GM21825 (cell line): ENCODE data around the gene FILIP1L.

ENCODE experiments used
- ATAC-seq: cut with Tn5 transposase; IDR thresholded peaks from one replicate; pipeline ENCODE4 v1.9.1; 2021; ENCODE audit warnings: mild to moderate bottlenecking, moderate library complexity; ENCODE audit not compliant: unreplicated experiment

The FILIP1L gene

DNA sequence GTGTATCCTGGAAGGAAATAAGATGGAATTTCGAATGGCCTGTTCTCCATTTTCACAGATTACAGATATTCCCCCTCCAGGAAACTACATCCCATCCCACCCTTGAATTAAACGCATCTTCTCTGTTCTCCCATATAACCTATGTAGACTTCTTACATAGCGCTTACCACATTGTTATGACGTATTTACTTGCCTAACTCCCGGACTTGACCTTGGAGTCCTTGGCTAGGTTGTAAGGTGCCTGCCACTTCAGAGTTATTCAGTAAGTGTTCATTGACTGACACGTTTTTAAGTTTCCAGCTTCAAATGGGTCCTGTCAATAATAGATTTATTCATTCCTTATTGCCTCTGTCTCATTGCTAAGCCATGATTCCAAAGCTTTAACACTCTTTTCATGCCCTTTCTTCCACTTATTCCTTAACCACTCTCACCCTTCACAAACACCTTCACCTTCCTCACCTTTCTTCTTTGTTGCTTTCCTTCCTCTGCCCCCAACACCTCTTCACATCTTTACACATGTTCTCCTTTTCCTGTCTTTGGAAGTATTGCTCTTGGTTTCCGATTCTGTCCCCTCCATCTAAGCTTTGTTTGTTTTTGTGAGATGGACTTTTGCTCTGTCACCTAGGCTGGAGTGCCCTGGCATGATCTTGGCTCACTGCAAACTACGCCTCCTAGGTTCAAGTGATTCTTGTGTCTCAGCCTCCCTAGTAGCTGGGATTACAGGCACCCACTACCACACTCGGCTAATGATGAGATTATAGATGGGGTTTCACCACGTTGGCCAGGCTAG is 158.3 kb downstream of the FILIP1L start:
- ATAC-seq: no peak

DNA sequence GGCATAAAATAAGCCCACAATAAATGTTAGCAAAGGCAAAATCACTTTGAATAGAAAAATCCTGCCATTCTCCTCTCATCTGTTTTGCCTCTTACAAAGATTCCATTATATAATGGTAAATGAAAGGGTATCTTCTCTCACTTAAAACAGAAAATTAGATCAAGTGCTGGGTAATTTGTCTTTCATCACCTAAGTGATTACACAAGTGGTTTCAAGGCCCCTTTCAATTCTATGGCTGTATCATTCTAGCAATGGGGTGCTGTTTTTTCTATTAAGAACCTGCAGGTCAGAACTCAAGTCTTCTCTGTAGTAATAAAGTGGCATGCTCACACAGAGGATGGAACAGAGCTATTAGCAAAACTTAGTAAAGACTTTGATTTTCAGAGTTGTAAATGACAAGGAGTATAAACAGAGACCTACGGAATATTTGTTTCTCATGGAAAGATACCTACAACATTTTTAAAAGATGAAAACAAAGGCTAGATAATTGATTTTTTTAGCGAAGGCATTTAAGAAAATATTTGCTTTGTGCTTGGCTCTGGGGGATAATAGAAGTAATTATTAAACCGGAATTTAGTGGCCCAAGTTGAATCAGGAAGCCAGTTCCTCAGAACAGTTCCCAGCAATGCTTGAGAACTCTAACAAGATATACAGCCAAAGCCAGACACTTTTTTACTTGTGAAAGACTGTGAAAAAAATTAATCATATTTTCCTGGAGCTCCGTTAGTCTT is 159.2 kb downstream of the FILIP1L start:
- no peak for ATAC-seq

DNA sequence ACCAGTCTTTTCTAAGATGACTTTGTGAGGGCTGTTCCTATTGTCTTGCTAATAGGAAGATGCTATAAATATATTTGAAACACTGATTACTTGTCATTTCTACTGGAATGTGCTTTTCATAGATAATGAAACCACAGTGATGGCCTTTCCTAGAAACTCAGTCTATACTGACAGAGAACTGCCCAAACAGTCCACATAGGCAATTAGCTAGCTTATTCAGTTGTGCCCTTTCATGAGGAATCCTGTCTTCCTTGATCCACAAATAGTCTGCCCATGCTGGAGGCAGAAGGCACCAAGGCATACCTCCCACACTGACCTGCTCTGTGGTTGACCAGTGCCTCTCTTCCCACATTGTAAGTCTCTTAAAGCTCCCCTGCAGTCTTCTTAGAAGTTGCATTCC is 160.7 kb downstream of the FILIP1L start:
- no peak for ATAC-seq

DNA sequence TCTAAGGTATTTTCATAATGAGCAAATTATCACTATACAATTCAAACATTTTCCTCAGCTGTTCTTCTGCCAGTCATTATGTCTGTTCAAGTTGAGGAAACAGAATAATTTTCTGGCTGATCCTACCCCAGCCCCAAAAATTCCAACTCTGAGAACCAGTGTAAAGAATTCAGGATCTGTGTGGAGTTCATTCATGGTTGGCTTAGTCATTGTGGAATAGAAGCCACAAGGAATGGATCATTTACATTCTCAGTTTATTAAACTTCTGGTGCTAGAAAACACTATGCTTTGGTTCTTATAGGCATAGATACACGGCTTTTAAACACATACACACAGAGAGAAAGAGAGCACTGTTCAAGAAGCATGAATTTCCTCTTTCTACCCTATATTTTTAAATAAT is 162.0 kb downstream of the FILIP1L start:
- ATAC-seq: no peak

DNA sequence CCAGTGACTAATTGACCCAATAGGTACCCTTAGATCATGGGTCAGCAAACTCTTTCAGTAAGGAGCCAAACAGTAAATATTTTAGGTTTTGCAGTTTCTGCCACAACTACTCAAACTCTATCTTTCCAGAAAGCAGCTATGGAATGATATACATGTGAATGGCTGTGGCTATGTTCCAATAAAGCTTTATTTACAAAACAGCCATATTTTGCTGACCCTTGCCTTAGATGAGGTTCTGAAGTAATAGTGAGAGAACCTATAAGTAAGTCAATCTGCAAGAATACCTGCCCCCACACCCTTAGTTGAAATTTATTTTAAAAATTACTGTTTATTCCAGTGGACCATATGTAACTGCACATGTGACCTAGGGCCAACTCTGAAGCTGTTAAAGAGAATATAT is 162.6 kb downstream of the FILIP1L start:
- no peak for ATAC-seq

DNA sequence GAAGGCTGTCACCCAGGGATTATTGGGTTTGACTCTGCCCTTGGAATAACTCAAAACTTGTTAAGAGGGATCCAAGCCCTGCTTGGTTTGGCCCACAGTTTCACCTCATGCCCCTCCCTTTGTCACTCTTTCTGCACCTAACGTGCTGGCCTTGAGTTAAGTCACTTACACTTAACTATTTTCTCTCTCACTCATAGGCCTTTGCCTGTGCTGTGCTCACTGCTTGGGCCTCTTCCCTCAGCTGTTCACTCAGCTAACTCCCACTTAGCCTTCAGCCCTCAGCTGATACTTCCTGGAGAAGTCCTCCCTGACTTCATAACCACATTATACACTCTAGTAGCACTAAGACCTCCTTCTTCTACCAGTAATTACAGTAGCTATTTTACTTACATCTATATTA is 163.4 kb downstream of the FILIP1L start:
- no peak for ATAC-seq

DNA sequence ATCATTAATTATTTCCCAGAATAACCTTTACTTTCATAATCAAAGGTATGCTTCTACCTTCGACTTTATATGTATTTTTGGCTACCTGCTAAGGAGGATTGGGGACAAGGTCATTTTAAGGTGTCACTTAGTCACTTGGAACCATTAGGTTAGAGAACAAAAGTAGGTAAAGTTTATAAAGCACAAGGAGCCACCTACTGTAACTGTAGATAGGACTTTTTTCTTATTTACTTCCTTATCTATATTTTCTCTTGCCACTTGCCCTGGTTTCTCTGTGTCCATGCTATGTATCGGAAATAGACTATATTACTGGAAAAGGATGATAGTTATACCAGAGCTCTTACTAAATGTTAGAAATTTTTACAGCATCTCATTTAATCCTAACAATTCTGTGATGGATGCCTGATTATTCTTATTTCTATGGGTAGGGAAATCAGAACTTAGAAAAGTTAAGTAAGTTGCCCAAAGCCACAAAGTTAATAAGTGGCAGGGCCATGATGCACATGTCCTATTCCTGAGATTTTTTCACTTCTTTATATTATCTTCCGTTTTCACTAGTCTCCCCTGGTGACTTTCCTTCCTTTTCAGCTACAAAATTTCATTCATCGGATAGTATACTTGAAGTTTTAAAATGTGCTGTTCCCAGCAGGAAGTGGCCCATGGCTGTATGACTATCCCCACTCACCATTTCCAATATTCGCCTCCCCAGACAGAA is 164.2 kb downstream of the FILIP1L start:
- no peak for ATAC-seq

DNA sequence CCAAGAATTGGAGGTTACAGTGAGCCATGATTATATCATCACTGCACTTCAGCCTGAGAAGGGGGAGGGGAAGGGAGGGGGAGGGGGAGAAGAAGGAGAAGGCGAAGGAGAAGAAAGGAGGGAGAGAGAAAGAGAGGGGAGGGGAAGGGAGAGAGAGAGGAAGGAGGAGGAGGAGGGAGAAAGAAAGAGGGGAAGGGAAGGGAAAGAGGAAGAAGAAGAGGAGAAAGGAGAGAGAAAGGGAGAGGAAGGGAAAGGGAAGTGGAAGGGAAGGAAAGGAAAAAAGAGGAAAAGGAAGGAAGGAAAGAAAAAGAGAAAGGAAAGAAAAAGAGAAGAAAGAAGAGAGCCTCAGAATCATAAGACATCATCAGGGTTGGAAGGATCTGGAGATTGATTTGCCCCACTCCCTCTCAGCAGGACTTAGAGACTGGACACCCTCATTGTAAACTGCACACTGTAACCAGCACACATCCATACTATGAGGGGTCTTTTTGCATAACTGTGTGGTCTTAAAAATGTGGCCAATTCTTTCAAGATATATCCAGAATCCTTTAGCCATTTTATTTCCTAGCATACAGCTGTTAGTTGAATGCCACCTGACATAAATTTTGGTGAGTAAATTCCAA is 165.7 kb downstream of the FILIP1L start:
- ATAC-seq: no peak

DNA sequence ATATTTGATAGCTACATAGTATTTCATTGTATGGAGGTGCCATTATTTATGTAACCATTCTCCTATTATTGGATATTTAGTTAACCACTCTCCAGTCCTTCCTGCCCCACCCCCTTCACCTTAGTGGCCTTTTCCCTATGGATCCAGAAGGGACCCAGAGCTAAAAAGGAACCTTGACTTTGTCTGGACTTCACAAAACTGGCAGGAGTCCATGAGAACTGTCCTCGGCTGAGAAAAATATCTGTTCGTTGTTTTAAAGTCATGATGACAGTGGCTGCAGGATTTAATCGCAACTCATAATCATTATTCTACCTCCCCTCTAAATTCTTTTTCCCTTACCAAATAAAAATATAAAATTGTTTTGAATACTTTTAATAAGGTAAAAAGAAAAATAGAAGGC is 166.9 kb downstream of the FILIP1L start:
- no peak for ATAC-seq

DNA sequence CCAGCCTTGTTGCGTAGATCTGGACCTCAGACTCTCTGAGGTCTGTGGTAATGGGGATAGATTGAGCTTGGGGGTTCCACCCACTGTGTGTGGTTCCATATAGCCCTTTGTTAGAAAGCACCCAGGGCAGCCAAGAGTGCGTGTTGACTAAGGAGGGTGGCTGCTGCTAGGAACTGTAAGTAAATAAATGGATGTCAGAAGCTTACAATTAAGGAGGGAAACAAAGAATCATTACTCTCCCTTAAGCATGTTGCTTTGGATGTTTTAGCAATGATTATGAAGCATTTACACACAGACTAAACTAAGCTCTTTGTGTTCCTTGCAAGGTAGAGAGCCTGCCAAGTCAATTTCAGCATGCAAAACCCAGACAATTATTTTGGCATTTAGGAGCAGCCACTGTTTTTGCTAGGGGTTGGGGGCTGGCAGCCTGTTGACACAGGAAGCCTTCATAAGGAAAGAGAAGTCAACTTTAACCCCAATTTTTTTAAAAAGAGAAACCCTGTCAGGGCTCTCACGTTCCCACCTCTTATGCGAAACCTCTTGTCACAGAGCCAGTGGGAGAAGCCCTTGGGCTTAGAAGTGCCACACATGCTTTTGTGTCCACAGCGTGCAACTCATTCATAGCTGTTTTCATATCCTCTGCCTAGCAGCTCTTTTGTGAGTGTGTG is 168.8 kb downstream of the FILIP1L start:
- ATAC-seq: no peak

DNA sequence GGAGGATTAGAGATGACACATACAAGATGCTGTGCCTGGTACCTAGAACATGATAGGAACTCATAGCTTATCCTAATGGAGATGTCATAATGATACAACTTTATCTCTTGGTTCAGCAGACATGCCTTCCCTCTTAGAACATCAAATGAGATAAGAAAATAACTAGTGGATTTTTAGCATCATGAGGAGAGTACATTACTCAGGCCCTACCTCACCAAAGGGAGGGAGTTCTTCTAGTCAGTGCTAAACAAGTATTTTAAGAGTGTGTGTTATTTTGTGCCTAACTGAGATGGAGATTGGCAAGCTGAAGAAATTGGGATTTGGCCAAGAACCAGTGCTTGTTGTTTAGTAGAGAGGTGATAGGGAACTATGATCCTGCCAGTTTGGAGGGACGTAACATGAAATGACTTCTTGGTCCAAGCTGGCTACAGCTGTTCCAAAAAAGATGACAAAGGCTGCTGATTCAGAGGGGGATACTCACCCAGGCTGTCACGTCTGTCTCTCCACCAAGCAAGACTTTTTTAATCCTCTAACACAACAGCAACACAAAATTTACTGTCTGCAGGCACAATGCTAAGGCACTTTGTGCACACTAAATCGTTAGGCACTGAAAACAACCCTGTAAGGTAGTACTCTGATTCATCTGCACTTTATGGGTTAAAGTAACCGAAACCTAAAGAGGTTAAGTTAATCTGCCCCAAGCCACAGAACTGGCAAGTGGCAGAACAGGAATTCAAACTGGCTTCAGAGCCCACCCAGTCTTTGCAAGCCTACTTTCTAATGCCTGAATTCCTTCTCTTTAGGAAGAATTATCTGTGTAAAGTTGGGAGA is 170.2 kb downstream of the FILIP1L start:
- ATAC-seq: no peak

DNA sequence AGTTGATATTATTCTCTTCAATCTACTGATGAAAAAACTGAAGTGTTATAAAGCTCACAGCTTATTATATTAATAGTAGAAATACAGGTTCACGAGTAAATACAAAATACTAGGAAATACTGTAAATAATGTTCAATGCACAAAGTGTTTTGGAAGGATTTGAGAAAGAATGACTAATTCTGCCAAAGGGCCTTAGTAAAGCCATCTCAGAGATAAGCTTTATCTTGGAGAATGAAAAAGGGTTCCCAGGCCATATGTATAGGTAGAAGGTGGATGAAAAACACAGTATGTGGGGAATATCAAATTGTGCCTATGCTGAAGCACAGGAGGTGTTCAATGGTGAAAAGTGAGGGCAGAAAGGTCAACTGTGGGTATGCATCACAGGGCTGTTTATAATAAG is 173.1 kb downstream of the FILIP1L start:
- ATAC-seq: no peak

DNA sequence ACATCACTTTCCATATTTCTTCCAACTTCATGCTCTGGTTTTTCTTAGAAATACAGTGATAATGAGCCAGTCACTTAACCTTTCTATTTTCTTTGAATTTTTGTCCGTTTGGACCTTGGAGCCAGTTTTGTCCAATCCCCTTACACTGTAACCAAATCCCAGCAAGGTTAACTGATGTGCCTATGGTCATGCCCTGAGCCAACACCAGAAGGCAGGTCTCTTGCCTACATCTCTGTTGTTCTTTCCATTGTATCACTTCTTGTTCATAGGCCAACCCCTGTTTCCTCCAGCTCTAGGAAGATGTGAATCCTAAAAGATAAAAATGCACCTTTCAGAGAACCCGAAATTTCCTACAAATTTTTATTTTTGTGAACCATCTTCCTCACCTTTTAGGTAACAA is 174.0 kb downstream of the FILIP1L start:
- no peak for ATAC-seq

DNA sequence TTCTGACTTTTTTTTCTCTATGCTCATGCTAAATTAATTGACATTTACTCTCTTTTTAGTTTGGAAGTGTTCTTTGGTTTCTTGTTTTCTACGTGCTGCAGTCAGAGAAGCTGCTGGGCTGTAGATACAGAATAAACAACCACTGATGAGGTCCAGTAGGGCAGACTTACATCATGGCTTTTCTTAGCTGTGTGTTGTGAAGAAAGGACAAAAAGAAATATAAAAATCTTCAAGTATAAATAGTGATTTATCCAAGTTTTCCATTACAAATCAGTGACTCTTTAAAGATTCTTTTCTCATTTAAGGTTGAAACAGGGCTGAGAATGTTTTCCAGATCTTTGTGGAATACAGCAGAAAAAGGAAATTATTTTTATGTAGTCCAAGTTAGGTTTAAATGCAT is 174.4 kb downstream of the FILIP1L start:
- ATAC-seq: no peak

DNA sequence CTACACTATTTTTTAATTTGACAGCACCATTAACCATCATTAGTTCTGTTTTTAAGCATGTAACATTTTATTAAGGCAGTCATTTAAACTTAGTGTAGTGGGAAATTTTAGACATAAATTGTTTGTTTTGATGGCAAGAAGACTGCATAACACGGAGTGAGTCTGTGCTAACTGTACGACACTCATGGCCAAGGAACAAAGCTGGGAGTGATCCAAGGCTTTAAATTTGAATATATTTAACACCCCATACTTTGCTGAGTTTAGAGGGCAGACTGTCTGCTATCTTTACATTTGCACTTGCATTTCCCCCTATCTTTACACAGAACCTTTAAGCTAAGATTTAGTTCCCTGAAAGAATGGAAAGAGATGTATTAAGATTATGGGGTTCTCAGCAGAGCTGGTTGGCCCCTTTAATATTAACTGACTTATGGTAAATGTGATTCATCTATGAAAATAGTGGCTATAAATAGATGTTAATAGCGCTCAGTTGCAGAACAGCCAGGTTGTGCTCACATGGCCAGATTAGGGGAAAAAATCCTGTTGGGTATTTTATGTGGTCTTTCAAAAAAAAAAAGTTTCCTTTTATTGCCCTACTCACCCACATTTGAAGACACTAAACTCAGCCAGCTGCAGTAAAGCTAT is 175.9 kb downstream of the FILIP1L start:
- ATAC-seq: no peak

DNA sequence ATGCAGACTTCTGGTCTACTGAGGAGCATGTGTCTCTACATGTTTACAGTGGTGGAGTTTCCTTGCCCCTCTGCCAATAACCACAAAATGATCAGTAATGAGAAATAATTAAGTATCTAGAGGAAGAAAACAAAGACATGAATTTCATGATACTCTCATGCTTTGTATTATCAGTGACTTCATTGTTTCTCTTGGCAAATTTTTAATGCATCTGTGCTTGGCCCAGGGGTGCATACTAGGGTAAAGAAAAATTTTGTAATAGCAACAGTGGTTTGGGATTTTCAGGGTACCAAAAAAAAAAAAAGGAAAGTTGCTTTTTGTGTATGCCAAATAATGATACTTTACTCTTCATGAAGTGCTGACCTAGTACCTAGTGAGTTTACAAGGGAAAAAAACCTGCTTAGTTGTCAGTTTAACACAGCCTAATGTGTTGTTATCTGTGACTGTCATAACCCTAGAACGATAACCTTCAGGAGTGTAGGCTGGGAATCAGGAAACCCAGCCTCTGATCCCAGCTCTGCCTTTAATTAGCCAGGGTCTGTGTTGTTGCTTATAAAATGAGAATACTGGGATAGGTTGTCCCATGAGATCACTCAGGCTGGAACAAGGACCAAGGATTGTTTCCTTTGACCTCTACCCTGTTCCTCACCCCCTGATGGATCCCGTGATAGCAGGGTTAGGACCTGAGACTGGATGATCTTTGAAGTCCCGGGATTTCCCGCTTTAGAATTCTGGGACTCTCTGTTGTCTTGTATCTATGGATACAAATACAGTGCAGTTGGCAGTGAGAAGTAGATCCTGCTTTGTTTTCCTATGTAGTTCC is 179.1 kb downstream of the FILIP1L start:
- no peak for ATAC-seq

DNA sequence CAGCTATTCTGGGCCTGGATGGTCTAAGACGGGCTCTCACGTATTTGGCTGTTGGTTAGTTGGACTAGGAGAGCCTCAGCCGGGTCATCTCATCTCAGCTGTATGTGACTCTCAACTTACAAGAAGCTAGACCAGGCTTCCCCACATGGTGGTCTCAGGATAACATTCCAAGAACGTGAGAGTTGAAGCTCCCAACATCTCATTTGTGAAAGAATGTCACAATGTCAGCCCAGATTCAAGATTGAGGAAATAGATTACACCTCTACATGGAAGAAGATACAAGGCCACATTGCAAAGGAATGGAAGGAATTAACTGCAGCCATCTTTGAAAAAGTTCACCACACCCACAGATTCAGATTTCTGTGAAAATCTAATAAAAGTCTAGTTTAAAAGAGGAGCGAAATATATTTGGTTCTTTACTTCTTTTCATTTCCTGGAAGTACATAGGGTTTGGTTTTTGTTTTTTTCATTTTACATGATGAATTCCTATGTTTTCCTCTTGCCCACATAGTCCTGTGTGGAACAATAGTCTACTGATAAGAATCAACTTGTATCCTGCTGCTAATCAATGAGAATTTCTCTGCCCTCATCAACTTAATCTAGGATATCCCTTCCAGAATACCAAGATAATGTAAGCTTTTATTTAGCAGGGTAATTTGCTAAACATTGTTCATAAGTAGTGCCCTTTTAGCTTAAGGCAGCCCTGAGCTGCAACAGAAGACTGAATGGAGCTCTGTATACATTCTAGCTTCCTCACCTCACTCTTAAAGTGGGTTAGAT is 180.1 kb downstream of the FILIP1L start:
- ATAC-seq: no peak

DNA sequence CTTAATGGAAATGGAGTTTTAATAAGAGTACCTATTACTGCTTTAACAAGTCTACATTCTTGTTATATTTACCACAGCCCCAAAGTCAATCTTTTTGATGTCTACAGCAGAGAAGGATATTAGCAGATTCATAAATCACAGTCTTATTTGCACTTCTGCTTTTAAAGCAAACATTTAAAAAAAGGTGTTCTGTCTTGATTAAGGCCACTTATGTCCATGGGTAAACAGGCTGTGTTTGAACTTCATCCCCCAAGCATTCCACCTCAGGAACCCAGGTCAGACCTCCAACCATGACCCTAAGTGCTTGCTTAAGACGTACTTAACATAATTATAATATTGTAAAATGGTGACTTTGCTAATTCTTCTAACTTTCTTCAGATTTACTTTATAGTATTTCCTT is 183.2 kb downstream of the FILIP1L start:
- no peak for ATAC-seq
